Astrocyte of the spinal cord (primary cell): ENCODE results near the gene TEX9.

Source experiments
- DNase-seq: peaks from one replicate; pipeline ENCODE4 v3.0.0; 2011; ENCODE audit warnings: low read depth, low spot score
- H3K4me3 ChIP-seq: 2 replicates; pipeline ENCODE4 v1.5.1; 2011; ENCODE audit warnings: low read depth, mild to moderate bottlenecking, low read length, moderate library complexity
- in situ Hi-C: cut with HindIII; loops from 2 replicates; pipeline ENCODE4 v1.10.0; 2017; ENCODE audit warnings: low sequenced_read_pairs
- TF ChIP-seq, protein P1 (sequence below): IDR thresholded peaks from 2 replicates; pipeline ENCODE4 v1.5.1; 2012; ENCODE audit warnings: low read depth, mild to moderate bottlenecking, low read length, inconsistent platforms

The TEX9 gene

DNA sequence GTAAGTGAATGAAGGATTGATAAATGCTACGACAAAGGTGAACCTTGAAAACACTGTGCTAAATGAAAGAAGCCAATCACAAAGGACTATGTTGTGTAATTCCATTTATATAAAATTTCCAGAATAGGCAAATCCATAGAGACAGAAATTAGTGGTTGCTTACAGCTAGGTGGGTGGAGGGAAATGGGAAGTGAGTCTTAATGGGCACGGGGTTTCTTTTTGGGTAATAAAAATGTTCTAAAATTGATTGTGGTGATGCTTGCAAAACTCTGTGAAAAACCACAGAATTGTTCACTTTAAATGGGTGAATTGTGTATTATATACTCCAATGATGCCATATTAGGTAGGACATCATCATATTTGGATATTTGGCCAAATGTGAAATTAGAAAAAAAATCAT lies 20.9 kb upstream of the TEX9 start:
- in situ Hi-C loops = no loop called here
- TF ChIP-seq, protein P1, sequence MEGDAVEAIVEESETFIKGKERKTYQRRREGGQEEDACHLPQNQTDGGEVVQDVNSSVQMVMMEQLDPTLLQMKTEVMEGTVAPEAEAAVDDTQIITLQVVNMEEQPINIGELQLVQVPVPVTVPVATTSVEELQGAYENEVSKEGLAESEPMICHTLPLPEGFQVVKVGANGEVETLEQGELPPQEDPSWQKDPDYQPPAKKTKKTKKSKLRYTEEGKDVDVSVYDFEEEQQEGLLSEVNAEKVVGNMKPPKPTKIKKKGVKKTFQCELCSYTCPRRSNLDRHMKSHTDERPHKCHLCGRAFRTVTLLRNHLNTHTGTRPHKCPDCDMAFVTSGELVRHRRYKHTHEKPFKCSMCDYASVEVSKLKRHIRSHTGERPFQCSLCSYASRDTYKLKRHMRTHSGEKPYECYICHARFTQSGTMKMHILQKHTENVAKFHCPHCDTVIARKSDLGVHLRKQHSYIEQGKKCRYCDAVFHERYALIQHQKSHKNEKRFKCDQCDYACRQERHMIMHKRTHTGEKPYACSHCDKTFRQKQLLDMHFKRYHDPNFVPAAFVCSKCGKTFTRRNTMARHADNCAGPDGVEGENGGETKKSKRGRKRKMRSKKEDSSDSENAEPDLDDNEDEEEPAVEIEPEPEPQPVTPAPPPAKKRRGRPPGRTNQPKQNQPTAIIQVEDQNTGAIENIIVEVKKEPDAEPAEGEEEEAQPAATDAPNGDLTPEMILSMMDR = no peak

DNA sequence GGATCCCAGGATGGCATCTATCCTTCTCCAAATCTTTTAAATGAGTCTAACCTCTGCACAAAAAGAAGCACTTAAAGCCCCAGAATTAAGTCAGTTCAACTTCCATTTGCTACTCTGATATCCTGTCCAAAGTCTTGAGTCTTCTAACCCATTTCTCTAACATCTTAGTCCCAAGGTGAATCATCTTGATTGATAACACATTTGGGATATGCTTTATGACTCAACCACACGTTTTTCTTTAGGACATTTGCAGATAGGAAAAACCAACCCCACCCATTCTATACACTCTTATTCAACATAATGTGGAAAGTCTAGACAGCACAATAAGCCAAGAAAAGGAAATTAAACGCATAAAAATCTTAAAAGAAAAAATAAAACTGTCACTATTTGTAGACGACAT lies 18.8 kb upstream of the TEX9 start:
- no peak overlapping the region for H3K4me3 ChIP-seq
- in situ Hi-C loops = no loop called here
- TF ChIP-seq, protein P1 = no peak
- DNase-seq = no peak

More for the DNA sequence above, 20.9 kb upstream of the TEX9 start:
- no peak for DNase-seq
- no peak overlapping the region for H3K4me3 ChIP-seq

DNA sequence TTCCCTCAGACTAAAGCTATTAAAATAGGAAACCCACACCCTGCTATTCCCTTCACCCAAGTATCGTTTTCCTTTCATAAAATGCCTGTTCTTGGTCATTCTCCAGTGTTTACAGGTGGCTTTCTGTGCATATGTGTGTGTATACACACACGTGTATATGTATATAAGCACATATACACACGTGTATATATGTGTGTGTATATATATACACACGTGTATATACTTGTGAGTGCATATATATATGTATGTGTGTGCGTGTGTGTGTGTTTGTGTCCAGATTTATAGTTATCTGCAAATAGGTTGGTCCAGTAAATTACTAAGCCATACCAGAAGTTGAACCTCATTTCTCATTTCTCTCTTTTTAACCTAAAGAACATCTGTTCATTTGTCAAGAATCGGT lies 15.7 kb upstream of the TEX9 start:
- in situ Hi-C loops = no loop called here
- no peak overlapping the region for H3K4me3 ChIP-seq

DNA sequence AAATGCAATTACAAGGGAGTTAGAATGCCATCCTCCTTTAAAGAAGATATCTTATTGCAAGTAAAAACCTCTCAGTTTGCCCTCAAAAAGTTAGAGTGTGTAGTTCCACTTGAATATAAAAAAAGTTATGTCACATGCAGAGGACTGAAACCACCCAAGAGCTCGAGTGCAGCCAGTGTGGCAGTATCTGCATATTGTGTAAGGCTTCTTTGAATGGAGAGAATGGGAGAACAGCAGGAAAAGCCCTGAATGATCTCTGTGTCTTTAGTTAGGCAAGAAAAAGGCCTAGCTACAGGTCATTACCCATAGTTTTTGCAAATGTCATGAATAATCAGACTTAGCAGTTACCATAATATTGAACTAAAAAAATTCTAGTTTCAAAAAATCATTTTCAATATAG lies 13.9 kb upstream of the TEX9 start:
- TF ChIP-seq, protein P1 = no peak
- in situ Hi-C loops = no loop called here
- no peak for DNase-seq

More for the DNA sequence above, 15.7 kb upstream of the TEX9 start:
- TF ChIP-seq, protein P1 = no peak
- no peak for DNase-seq

DNA sequence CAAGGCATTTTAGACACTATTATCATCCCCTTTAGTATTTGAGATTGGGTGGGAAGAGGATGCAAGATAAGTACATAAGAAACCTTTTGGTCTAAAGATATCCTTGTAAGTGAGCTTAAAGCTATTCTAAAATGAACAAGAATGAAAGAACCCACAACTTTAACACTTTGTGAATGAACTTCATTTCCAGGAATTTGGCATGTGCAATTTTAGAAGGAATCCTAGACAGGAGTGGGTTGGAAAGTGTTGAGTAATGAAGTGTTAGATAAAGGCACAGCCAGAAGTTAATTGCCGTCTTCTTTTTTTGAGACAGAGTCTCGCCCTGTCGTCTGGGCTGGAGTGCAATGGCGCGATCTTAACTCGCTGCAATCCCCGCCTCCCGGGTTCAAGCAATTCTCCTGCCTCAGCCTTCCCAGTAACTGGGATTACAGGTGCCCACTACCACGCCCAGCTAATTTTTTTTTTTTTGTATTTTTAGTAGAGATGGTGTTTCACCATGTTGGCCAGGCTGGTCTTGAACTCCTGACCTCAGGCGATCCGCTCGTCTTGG lies 13.2 kb upstream of the TEX9 start:
- DNase-seq = no peak
- H3K4me3 ChIP-seq = no peak overlapping the region
- in situ Hi-C loops = no loop called here
- TF ChIP-seq, protein P1 = no peak

More for the DNA sequence above, 13.9 kb upstream of the TEX9 start:
- no peak overlapping the region for H3K4me3 ChIP-seq

DNA sequence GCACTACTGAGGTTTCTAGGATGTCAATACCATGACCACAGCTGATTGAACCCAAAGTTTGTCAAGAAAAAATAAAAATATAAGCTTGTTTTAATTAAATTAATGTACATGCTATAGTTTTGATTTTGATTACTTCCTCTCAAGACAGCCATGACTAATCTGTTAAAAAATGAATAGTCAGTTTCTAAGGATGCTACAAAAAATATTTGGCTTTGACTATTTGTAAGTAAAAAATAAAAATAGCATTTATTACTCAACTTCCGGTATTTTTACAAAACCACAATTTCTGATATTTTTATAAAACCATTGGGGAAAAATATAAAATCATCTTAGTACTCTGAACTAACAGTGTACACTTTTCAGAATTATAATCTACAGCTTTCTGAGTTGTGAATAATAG lies 12.1 kb upstream of the TEX9 start:
- in situ Hi-C loops = no loop called here
- DNase-seq = no peak
- TF ChIP-seq, protein P1 = no peak
- H3K4me3 ChIP-seq = no peak overlapping the region

DNA sequence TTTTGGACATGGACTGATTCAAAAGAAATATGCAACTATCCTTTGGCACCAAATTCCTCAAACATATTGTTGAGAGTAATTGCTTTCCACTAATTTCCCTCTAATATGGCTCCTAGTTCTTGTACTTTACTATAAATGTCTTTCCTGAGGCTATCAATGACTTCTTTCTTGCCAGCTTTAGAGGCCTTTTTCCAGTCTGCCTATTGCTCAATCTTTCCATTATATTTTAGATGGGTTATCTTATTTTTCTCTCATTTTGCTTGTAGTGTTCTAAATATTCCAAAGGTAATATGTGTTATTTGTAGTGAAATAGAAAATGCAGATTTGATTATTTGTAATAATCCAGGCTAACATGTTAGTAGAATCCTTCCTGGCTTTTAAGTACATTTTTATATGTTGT lies 11.5 kb upstream of the TEX9 start:
- in situ Hi-C loops = no loop called here
- H3K4me3 ChIP-seq = no peak overlapping the region
- TF ChIP-seq, protein P1 = no peak
- no peak for DNase-seq
